HG03342 (cell line): ENCODE data around the gene EVX2.
A peak's percentile ranks its signal among the peaks of the same experiment; 100 is the strongest.

Source experiments
- ATAC-seq: cut with Tn5 transposase; IDR thresholded peaks from one replicate; pipeline ENCODE4 v1.9.1; 2021; ENCODE audit warnings: mild to moderate bottlenecking, moderate library complexity; ENCODE audit not compliant: unreplicated experiment

Gene EVX2

DNA sequence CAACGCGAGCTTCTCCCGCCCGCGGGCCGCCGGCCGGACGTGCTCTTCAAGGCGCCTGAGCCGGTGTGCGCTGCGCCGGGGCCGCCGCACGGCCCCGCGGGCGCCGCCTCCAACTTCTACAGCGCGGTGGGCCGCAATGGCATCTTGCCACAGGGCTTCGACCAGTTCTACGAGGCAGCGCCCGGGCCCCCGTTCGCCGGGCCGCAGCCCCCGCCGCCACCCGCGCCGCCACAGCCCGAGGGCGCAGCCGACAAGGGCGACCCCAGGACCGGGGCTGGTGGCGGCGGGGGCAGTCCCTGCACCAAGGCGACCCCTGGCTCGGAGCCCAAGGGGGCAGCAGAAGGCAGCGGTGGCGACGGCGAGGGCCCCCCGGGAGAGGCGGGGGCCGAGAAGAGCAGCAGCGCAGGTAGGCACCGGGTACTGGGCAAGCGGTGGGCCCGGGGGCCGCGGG, 24.0 kb upstream of the EVX2 start:
- no peak for ATAC-seq

DNA sequence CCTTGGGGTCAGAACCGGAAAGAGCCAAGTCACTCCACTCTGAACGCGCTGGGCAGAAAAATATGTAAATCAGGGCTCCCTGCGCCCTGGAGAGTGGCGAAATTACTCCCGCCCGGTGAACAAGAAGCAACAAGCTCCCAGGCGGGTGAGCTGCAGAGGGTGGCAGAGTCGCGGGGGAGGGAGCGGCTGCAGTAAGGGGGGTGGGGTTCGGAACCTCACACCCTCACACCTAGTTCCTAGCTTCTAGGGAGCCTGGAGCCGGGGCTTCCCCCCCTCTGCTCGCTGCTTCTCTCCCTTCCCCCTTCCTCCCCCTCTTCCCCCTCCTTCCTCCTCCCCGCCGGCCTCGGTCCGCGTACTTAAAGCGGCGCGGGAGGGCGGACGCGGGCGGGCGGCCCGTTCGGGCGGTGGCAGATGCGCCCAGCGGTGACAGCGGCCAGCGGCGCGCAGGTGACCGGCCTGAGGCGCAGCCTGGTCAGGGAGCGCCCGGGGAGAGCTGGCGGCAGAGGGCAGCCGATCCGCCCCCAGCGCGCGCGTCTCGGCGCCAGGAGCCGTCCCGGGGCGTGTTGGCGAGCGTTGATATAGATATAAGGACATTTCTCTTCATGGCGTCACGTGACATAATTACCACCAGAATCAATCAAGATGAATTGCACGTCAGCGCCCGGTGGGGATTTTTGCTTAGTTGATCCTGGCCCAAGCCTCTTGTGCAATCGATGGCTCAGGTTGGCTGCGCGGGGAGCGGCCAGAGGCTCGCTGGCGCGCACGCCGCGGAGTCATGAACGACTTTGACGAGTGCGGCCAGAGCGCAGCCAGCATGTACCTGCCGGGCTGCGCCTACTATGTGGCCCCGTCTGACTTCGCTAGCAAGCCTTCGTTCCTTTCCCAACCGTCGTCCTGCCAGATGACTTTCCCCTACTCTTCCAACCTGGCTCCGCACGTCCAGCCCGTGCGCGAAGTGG, 23.1 kb upstream of the EVX2 start, which contains the start of gene HOXD11:
Gene HOXD11 (plus strand): TSS at position 700 of the 959 bp plus-strand sequence. CDS start 76 bp downstream, at position 776.
- no peak for ATAC-seq

DNA sequence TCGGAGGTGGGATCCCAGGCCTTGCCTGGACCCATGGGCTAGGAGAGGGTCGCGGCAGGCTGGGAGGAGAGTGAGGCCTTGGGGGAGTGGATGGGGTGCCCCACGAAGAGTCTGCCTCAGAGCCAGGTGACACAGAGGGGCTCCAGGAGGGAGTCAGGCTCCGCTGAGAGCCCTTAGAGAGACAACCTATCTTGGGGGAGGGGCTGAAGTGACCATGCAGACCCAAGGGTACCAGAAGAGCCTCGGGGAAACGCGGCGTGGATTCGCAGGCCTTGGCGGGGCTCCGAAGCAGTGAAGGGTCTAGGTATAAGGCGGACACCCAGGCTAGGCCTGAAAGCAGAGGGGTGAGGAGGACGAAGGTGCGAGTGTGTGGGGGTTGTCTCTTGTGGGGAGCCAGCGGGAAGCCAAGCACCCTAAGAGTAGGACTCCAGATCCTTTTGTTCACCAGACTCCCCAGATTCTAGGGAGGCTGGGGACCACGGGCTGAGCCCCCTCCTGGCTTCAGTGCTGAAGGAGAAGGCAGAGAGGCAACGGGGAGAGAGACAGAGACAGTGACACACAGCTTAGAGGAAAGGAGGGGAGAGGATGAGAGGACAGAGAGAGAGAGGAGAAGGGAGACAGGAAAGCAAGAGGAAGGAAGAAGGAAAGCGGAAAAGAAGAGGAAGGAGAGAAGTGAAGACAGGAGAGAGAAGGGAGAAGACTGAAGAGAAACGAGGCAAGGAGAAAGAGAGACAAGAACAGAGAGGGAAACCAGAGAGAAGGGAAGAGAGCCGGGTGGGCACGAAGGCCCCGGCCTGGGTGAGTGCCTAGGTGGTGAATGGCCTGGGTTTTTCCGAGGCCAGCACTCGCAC, 22.2 kb upstream of the EVX2 start:
- no peak for ATAC-seq

DNA sequence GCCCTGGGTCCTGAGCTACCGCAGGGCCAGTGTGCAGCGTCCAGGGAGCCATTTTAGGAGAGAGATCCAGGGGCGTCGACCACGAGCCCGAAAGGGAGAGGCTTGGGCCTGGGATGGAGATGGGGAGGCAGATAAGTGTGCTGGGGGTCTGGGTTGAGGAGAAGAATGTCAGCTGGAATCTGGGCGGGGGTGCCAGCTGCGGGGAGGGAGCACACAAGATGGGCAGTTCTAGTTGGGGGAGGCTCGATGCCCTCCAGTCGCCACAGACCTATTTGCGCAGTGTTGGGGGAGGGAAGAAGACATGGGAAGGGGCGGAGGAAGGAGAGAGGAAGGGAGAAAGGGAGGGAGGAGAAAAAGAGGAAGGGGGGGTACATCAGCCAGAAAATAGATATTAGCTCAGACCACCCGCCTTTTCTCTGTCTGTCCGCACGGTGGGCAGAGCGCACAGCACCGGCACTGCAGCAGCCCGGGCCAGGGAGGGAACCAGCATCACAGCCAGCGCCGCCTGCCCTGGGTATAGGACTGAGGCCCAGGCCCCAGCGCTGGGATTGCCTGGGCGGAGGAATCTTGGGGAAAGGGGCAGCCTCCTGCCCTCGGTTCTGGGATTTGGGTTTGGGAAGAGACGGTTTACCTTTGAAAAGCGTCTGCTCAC, 21.4 kb upstream of the EVX2 start:
- no peak for ATAC-seq

DNA sequence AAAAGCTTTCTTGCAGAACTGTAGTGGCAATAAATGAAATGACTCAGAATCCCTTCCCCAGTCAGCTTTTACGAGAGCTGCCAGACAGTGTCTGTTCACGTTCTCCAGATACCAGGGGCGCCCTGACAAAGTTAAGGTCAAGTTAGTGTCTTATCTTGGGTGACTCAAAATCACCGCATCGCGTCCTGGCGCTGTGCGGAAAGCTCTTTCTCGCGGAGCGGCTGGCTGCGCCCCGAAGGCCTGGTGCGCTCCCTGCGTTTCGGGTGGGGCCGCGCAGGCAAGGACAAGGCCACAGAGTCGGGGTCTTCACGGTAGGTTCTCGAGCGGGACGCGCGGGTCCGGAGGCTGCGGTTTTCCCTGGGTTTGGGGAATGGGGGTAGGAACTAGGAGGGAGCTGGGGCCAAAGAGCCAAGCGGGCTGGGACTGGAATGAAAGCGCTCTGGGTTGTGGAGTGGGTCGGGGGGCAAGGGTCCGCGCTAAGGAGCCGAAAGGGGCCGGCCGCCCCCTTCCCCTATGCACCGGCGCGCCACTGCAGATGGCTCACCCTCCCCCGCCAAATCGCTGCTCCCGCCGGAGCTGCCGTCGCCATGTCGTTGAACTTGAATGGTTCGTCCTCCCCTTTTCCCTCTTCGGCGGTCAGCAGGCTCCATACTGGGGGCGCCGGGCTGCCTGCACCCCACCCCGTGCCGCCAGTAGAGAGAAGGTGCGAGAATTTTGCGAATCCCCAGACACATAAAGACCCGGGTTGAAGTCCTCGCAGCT, 20.7 kb upstream of the EVX2 start:
- ATAC-seq = no peak

DNA sequence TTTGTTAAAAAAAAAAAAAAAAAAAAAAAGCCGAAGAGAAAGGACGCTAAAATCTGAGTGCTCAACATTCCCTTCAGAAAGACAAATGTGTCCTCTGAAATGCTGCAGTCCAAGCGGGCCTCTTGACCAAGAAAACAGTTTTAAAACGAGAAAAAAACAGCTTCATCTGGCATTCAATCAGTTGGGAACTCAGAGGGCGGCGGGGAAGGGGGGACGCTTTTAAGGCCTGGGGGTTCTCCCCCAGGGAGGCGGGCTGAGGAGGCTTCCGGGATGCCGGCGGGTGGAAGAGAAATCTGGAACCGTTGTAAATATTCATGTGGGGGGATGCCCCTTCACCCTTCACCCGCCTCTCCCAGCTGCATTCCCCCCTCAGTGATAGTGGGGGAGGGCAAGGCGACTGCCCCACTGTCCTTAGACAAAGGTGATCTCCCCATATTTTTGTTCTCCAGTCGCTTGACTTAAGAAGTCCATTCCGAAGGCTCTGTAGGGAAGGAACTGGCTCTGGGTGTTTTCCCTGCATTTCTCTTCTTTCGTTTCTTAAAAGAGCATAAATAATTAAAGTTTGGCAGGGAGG, 20.1 kb upstream of the EVX2 start:
- no peak for ATAC-seq

DNA sequence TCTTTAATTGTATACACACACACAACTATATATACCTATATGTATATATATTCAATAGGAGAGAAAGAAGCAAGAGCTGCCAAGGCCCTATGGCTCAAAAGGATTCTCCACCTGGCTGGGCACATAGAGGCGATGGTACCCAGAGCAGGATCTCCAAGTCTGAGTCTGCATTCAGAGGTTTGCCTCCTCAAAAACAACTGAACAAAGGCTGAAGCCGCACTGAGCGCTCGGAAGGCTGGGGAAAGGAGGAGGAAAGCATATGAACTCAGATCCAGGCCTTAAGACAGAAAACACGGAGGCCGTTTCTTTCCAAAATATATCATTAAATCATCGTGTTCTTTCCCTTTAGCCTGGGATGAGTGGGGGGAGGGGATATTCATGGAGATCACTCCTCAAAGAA, 19.4 kb upstream of the EVX2 start:
- no peak for ATAC-seq

DNA sequence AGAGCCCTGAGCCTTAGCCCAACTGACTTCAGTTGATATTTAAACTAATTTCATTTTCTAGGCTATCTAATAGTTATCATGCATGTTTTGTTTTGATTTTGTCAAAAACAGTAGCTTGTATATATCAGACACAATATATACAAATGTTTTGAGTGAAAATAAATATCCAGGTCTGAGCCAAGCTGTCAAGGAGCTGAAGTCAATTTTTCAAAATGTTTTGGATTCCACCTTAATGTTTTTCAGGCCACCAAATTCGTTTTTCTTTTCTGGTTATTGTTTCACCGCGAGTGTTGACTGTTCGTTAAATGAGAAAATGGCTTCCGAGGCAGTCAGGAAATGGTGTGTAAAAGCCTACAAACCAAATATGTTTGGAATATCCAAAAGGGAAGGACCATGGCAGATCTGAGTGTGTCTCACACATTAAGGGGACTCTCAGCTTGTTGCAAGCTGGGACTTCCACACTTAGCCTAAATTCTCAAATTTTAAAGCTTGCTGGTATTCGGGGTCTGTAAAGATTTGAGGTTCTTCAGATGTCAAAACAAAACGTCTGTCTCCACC, 18.6 kb upstream of the EVX2 start:
- ATAC-seq = no peak

DNA sequence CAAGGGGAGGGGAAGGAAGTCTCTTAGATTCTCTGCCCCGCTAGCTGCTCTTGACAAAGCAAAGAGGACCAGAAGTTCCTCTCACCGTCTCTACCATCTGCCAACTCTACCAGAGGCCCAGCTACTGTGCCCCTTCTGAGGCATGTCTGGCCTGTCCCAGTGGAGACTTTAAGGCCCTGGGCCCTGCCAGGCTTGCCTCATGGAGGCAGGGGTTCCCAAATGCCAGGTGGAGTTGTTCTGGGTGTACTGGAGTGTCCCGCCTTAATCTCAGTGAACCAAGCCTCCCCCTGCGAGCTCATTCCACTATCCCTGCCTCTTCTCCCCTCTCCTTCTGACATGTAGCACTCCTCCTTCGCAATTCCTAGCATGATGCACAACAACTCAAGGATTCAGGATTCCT, 18.1 kb upstream of the EVX2 start:
- no peak for ATAC-seq

DNA sequence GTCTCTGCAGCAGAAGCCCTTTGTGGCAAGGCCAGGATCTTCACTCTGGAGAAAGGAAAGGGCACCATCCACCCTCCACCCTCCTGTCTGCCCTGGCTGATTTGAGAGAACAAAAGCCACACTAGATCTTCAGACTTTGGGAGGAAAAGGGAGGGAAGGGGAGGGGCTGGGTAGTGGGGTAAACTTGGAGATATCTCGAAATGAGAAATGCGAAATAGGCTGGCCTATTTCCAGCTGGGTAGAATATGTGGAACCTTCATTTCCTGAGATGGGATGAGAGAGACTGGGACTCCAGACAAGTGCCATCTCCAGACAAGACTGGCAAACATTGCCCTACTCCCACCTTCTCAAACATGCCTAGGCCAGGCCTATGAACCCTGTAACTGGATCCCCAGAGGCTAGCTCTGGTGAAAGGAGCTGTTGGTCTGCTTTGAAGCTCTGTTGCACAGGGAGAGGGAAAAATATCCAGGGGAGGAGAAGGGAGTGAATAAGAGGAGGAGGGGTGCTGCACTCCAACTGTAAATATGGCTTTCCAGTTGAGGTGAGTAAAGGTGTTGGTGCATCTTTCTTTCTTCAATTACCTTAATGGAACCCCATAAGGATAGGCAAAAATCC, 17.6 kb upstream of the EVX2 start:
- no peak for ATAC-seq

DNA sequence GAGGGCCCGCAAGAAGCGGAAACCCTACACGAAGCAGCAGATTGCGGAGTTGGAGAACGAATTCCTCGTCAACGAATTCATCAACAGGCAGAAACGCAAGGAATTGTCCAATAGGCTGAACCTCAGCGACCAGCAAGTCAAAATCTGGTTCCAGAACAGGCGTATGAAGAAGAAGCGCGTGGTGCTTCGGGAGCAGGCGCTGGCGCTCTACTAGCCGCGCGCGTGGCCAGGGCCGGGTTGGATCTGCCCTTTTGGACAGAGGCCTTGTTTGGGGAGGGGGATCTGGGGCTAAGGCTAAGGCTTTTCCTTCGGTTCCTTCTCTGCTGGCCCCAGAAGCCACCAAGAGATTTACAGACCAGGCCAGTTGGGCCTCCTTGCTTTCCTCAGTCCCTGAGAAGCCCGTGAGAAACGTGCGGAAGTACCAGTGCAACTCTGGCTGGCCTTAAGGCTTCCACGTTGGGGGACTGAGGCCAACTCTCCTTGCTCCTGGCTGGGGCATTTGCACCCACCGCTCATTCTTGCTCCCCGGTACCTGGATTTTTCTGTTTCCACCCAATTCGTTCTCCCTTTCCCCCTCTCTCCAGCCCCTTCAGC, 16.9 kb upstream of the EVX2 start:
- no peak for ATAC-seq

DNA sequence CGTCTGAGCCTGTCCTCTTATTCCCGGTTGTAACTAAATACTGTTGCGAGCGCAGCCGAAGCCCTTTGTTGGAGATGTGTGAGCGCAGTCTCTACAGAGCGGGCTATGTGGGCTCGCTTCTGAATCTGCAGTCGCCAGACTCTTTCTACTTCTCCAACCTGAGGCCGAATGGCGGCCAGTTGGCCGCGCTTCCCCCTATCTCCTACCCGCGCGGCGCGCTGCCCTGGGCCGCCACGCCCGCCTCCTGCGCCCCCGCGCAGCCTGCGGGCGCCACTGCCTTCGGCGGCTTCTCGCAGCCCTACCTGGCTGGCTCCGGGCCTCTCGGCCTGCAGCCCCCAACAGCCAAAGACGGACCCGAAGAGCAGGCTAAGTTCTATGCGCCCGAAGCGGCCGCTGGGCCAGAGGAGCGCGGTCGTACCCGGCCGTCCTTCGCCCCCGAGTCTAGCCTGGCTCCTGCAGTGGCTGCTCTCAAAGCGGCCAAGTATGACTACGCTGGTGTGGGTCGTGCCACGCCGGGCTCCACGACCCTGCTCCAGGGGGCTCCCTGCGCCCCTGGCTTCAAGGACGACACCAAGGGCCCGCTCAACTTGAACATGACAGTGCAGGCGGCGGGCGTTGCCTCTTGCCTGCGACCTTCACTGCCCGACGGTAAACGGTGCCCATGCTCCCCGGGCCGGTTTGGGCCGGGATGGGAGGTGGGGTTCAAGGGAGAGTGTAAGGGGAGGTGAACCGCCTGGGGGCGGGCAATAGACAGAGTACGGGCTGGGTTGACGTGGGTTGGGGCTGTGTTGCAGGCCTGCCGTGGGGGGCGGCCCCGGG, 16.2 kb upstream of the EVX2 start, which contains the start of gene HOXD12:
Gene HOXD12 (plus strand): TSS at position 68 of the 819 bp plus-strand sequence. CDS start 7 bp downstream, at position 75.
- ATAC-seq = no peak

DNA sequence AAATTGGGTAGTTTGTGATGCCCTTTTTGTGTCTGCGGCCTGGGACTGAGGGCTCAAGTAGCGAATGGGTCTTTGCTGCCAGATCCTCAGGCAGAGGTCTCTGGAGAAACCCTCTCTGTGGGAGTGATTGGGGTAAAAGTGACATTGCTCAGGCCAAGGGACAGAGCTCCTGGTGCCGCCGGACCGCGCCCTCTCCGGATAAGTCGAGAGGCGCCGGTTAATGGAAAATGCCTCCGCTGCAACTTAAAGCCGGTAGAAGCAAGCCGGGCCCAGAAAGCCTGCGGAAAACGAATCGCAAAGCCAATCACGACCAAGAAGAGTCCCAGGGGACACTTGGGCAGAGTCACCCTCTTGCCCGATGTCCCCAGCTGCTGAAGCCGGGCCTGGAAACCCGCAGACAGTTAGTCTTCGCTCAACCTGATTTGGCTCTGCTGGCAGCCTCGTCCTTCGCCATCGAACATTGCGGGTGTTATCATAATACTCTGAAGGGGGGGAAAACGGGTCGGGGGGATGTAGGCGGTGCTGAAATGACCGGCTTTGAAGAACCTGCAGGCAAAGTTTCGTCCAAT, 15.5 kb upstream of the EVX2 start:
- ATAC-seq = no peak

DNA sequence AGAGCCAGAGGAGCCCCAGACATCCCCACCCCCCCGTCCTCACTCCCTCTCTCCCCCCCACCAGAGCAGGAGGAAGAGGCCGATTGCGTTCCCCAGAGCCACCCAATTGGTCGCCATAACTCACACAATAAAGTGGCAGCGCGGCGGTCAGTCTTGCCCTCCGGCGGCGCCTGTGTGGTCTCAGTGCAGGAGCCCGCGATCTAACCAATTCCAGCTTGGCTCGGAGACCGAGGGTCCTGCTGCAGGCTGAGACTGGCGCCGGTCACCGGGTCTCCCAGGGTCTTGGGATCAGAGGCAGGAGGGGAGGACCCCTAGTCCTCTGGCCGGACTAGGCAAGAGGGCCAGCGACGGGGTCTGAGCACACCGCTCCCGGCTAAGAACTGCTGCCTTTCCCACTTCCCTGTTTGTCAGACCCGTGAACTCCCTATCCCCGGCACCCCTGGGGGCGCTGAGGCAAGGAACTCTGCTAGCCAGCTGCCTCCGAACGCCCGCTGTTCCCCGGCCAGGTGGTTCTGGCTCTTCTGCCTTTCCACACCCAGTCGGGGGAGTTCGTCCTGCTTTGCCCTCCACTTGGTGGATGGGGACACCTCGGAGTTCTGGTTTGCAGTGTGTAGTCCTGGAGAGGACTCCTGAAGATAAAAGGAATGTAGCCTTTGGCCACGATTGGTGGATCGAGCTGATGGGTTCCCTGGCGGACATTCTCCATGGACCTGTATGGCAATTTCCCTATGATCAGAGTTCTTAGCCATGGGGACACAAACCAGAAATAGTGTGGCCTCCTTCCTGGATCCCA, 14.8 kb upstream of the EVX2 start:
- no peak for ATAC-seq

DNA sequence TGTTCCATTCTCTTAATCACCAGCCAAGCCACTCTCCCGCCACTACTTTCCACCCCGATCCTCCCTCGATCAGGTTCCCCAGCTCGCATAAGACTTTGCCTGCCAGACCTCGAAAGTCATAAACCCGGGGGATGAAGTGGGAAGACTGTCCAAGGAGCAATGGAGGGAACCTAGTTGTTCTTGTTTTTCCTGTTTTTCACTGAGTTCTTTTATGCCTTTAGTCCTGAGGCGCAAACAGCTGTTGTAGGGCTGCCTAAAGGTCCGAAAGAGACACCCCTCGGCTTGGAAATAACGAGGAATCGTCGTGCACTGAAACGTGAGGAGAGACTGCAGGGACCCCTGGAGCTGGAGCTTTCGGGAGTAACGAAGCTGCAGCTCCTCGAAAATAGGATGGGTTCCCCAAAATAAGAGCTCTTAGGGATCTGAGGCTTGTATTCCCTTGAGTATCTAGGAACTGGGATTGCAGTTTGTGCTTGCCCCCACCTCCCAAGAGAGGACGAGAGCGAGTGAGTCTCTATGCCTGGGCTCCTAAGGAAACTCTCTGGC, 14.1 kb upstream of the EVX2 start:
- no peak for ATAC-seq

DNA sequence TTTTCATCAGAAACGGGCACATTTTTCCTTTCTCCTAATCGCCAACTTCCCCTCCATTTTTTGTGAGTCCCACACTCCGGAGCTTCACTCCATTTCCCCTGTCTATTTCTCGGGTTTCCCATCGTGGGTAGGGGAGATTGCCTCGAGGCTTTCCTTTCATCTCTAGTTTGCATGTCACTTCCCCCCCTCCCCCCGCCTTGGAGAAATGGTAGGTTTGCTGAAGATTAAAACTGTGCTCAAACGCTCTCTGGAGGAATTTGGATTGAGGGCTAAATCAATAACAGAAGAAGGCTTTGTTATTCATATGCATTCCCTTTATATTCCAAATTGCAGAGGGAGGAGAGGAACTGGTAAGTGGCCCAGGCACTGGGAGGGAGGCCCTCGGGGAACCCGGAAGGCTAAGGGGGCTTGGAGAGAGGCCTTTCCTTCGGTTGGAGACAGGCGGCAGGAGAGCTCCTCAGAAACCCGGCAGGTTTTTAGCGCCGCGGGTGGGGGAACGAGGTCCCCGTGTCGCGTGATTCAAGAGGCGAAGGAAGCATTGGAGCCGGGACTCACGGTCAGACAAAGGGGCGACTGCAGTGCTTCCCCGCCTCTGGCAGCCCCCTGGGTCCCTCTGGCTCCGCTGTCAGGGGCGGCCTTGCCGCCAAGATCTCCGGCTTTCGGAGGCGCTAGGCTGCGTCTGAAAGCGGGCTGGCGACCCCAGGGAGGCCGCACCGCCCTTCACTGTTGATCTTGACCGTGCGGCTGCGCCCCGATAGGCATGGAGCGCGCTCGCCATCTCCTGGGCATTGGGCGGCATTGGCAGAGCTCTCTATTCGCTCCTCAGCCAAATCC, 13.4 kb upstream of the EVX2 start:
- ATAC-seq = peak; percentile 85
